Measurements from ENCODE around the gene ACBD7.
A peak's percentile ranks its signal among the peaks of the same experiment; 100 is the strongest.

ACBD7 gene

DNA sequence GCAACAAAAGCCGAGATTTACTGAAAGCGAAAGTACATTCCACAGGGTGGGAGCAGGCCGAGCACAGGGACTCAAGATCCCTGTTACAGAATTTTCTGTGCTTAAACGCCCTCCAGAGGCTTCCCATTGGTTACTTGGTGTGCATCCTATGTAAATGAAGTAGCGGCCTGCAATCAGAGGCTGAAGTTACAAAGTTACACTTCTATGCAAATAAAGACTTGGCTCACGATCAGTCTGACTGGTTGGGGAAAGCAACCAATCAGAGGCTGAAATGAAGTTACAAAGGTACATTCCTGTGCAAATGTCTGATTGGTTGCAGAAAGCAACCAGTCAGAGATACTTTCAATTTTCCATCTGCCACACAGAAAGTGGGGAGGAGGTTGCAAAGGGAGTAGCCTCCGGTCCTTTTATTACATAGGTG is 4.1 kb downstream of the ACBD7 start:
- Histone ChIP-seq H3K9ac (ENCODE audit: low read length) (peak overlapping the region; percentile 30), H3K9me3 (ENCODE audit: low read length) (no peaks in the 10 kb centered on the region), H3K4me1 (ENCODE audit: insufficient read depth, low read length) (peaks cover 5% of the 10 kb centered on the region), H3K27me3 (ENCODE audit: control insufficient read depth in 1 of 2, insufficient read depth in 2 of 2, low read length in 2 of 2) (no peaks in the 10 kb centered on the region), H3K4me3 (ENCODE audit: low read depth in 1 of 2, low read length in 2 of 2) (peak overlapping the region; percentile 42 to 63), H3K27ac (ENCODE audit: low read depth, low read length) (no peak overlapping the region), H3K36me3 (ENCODE audit: insufficient read depth, low read length) (no peaks in the 10 kb centered on the region)

- Histone ChIP-seq H3K9me3 (ENCODE audit: low read length) (no peaks in the 10 kb centered on the region), H3K27ac (ENCODE audit: low read depth, low read length) (no peak overlapping the region), H3K27me3 (ENCODE audit: control insufficient read depth in 1 of 2, insufficient read depth in 2 of 2, low read length in 2 of 2) (no peaks in the 10 kb centered on the region), H3K9ac (ENCODE audit: low read length) (peak overlapping the region; percentile 30), H3K4me1 (ENCODE audit: insufficient read depth, low read length) (peaks cover 5% of the 10 kb centered on the region), H3K4me3 (ENCODE audit: low read depth in 1 of 2, low read length in 2 of 2) (peak overlapping the region; percentile 42 to 63), H3K36me3 (ENCODE audit: insufficient read depth, low read length) (no peaks in the 10 kb centered on the region)
Measured at GRCh38 chr10:15083674-15084501, 4.7 kb downstream of the ACBD7 start.

- Histone ChIP-seq H3K4me1 (ENCODE audit: insufficient read depth, low read length) (no peaks in the 10 kb centered on the region), H3K27me3 (ENCODE audit: control insufficient read depth in 1 of 2, insufficient read depth in 2 of 2, low read length in 2 of 2) (no peaks in the 10 kb centered on the region), H3K9me3 (ENCODE audit: low read length) (no peaks in the 10 kb centered on the region), H3K36me3 (ENCODE audit: insufficient read depth, low read length) (no peaks in the 10 kb centered on the region), H3K9ac (ENCODE audit: low read length) (no peak overlapping the region), H3K4me3 (ENCODE audit: low read depth in 1 of 2, low read length in 2 of 2) (no peak overlapping the region), H3K27ac (ENCODE audit: low read depth, low read length) (no peak overlapping the region)
Measured at GRCh38 chr10:15075421-15075820, 13.2 kb downstream of the ACBD7 start.

DNA sequence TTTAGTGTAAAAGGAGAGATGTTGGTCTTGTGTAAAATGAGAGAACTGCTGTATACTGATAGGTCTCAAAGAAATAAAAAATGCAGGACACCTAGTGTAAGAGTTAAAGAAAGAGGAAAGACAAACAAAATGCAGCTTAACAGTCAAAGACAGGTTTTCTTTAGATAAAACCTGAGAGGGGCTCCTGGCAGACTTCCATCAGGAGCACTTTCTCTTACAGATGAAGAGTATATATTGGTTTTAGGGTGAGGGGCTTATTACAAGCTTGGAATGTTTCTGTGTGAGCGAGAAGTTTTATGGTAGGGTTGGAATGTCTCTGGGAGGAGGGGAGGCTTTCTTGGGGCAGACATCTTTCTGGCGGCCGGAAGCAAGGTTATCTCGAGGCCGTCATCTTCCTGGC is 16.2 kb downstream of the ACBD7 start:
- Histone ChIP-seq H3K27ac (ENCODE audit: low read depth, low read length) (no peak overlapping the region), H3K36me3 (ENCODE audit: insufficient read depth, low read length) (no peaks in the 10 kb centered on the region), H3K9ac (ENCODE audit: low read length) (no peak overlapping the region), H3K9me3 (ENCODE audit: low read length) (no peaks in the 10 kb centered on the region), H3K4me1 (ENCODE audit: insufficient read depth, low read length) (no peaks in the 10 kb centered on the region), H3K4me3 (ENCODE audit: low read depth in 1 of 2, low read length in 2 of 2) (no peak overlapping the region), H3K27me3 (ENCODE audit: control insufficient read depth in 1 of 2, insufficient read depth in 2 of 2, low read length in 2 of 2) (no peaks in the 10 kb centered on the region)

DNA sequence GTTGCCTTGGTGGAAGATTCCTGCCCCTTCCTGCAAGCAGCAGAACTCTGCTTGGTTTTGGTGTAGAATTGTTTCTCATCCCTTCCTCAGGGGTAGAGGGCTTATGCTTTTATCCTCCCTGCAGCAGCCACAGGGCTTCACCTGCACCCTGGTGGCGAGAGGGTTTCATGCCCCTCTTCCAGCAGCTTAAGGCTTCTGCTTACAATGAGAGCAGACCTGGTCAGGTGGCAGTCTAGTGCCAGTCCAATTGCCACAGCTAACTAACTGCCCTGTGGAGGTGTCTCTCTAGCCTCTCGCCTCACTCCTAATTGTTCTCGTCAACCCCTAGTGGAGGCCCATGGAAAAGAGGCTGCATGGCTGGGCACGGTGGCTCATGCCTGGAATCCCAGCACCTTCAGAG is 19.3 kb downstream of the ACBD7 start:
- Histone ChIP-seq H3K4me1 (ENCODE audit: insufficient read depth, low read length) (no peaks in the 10 kb centered on the region), H3K27me3 (ENCODE audit: control insufficient read depth in 1 of 2, insufficient read depth in 2 of 2, low read length in 2 of 2) (no peaks in the 10 kb centered on the region), H3K4me3 (ENCODE audit: low read depth in 1 of 2, low read length in 2 of 2) (no peak overlapping the region), H3K9me3 (ENCODE audit: low read length) (no peaks in the 10 kb centered on the region), H3K36me3 (ENCODE audit: insufficient read depth, low read length) (no peaks in the 10 kb centered on the region), H3K27ac (ENCODE audit: low read depth, low read length) (no peak overlapping the region), H3K9ac (ENCODE audit: low read length) (no peak overlapping the region)

DNA sequence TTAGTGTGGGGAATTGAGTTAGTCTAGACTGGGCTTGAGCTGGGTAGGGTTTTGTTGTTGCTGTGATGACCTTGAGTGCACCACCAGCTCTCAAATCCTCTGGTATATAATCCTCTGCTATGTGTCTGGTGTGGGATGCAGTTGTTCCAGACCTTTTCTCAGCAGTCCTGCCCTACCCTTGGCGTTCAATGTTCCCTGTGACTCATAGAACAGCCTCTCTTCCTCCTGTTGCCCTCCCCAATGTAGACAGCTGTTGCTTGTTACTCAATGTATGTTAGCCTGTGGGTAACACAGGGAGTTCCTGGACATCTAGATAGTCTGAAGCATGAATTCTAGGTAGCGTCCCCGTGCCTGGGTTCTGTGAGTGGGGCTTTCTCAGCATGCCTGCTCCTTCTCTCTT is 19.8 kb downstream of the ACBD7 start:
- no peaks in the 10 kb centered on the region for H3K27me3 ChIP-seq (ENCODE audit: control insufficient read depth in 1 of 2, insufficient read depth in 2 of 2, low read length in 2 of 2)
- no peak overlapping the region for H3K4me3 ChIP-seq (ENCODE audit: low read depth in 1 of 2, low read length in 2 of 2)
- H3K36me3 ChIP-seq (ENCODE audit: insufficient read depth, low read length), result no peaks in the 10 kb centered on the region
- no peak overlapping the region for H3K27ac ChIP-seq (ENCODE audit: low read depth, low read length)
- H3K9ac ChIP-seq (ENCODE audit: low read length), result no peak overlapping the region
- H3K4me1 ChIP-seq (ENCODE audit: insufficient read depth, low read length), result no peaks in the 10 kb centered on the region
- H3K9me3 ChIP-seq (ENCODE audit: low read length), result no peaks in the 10 kb centered on the region

DNA sequence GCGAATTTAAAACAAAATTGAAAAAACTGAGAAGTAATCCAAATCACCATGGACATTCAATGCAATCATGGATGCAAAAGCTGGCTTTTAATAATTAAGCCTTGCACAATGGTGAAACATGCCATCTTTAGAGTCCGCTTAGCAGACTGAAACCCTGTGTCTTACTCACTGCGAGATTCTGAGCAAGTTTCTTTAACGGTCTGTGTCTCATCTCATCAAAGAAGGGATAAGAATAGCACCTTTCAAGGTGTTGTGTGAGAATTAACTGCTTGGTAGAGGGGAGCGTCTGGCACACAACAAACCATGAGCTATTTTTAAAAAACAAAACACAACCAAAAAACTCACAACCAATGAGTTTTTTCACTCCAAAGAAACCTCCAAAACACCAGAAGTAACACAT is 21.4 kb downstream of the ACBD7 start:
- Histone ChIP-seq H3K36me3 (ENCODE audit: insufficient read depth, low read length) (no peaks in the 10 kb centered on the region), H3K9ac (ENCODE audit: low read length) (no peak overlapping the region), H3K27ac (ENCODE audit: low read depth, low read length) (no peak overlapping the region), H3K4me3 (ENCODE audit: low read depth in 1 of 2, low read length in 2 of 2) (no peak overlapping the region), H3K4me1 (ENCODE audit: insufficient read depth, low read length) (no peaks in the 10 kb centered on the region), H3K9me3 (ENCODE audit: low read length) (no peaks in the 10 kb centered on the region), H3K27me3 (ENCODE audit: control insufficient read depth in 1 of 2, insufficient read depth in 2 of 2, low read length in 2 of 2) (no peaks in the 10 kb centered on the region)

DNA sequence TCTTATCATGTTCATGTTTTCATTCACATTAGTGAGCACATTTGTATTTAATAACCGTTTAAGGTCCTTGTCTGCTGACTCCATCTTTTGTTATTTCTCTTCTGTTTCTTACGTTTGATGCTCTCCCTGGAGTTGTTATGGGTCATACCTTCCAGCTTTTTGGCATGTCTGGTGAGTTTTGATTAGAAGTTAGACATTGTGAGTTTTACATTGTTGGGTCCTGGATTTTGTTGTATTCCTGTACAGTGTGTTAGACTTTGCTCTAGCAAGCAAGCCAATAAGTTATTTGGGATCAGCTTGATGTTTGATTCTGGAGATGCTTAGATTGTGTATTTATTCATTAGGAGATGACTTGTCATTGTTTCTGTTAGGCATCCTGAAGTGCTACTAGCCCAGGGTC is 27.9 kb downstream of the ACBD7 start:
- no peaks in the 10 kb centered on the region for H3K27me3 ChIP-seq (ENCODE audit: control insufficient read depth in 1 of 2, insufficient read depth in 2 of 2, low read length in 2 of 2)
- no peaks in the 10 kb centered on the region for H3K36me3 ChIP-seq (ENCODE audit: insufficient read depth, low read length)
- H3K9ac ChIP-seq (ENCODE audit: low read length), result no peak overlapping the region
- H3K9me3 ChIP-seq (ENCODE audit: low read length), result peaks cover 7% of the 10 kb centered on the region
- H3K27ac ChIP-seq (ENCODE audit: low read depth, low read length), result no peak overlapping the region
- H3K4me1 ChIP-seq (ENCODE audit: insufficient read depth, low read length), result no peaks in the 10 kb centered on the region
- H3K4me3 ChIP-seq (ENCODE audit: low read depth in 1 of 2, low read length in 2 of 2), result no peak overlapping the region

DNA sequence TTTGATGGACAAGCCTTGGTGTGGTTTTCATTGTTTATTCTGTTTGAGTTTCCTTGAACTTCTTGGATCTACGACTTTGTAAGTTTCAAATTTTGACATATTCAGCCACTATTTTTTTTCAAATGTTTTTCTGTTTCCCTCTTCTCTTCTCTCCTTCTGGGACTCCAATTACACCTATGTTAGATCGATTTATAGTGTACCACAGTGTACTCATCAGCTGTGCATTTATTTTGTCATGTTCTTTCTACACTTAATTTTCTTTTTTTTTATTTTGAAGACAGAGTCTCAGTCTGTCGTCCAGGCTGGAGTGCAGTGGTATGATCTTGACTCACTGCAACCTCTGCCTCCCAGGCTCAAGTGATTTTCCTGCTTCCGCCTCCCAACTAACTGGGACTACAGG is 28.7 kb downstream of the ACBD7 start:
- Histone ChIP-seq H3K9ac (ENCODE audit: low read length) (no peak overlapping the region), H3K27ac (ENCODE audit: low read depth, low read length) (no peak overlapping the region), H3K27me3 (ENCODE audit: control insufficient read depth in 1 of 2, insufficient read depth in 2 of 2, low read length in 2 of 2) (no peaks in the 10 kb centered on the region), H3K4me3 (ENCODE audit: low read depth in 1 of 2, low read length in 2 of 2) (no peak overlapping the region), H3K4me1 (ENCODE audit: insufficient read depth, low read length) (no peaks in the 10 kb centered on the region), H3K36me3 (ENCODE audit: insufficient read depth, low read length) (no peaks in the 10 kb centered on the region), H3K9me3 (ENCODE audit: low read length) (peaks cover 7% of the 10 kb centered on the region)

DNA sequence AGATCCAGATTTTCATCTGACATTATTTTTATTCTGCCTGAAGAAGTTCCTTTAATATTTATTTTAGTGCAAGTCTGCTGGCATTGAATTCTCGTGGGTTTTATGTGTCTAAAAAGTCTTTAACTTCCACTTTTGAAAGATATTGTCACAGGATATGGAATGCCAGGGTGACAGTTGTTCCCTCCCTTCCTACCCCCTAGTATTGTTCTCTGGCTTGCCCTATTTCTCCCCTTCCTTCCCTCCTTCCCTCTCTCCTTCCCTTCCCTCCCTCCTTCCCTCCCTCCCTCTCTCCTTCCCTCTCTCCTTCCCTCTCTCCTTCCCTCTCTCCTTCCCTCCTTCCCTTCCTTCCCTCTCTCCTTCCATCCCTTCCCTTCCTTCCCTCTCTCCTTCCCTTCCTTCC is 29.9 kb downstream of the ACBD7 start:
- Histone ChIP-seq H3K9ac (ENCODE audit: low read length) (no peak overlapping the region), H3K36me3 (ENCODE audit: insufficient read depth, low read length) (no peaks in the 10 kb centered on the region), H3K4me3 (ENCODE audit: low read depth in 1 of 2, low read length in 2 of 2) (no peak overlapping the region), H3K4me1 (ENCODE audit: insufficient read depth, low read length) (no peaks in the 10 kb centered on the region), H3K27me3 (ENCODE audit: control insufficient read depth in 1 of 2, insufficient read depth in 2 of 2, low read length in 2 of 2) (no peaks in the 10 kb centered on the region), H3K27ac (ENCODE audit: low read depth, low read length) (no peak overlapping the region), H3K9me3 (ENCODE audit: low read length) (peaks cover 7% of the 10 kb centered on the region)

DNA sequence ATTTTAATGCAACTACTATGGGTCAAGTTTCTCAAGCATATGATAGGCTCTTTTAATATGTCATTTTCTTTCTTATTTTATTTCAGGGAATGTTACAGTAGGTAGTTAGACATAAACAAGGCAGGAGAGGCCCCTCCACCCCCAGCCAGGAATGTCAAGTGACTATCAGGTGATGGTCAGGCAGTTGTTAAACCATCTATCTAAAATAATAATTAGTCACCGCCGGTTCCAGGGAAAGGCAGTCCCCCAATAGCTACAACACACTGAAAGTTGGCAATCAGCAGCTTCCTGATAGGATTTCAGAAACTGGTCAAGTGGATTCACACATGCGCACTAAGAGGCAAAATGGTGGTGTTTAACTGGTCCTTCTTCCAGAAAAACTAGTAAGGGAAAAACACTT is 35.5 kb downstream of the ACBD7 start:
- H3K4me3 ChIP-seq (ENCODE audit: low read depth in 1 of 2, low read length in 2 of 2), result no peak overlapping the region
- no peak overlapping the region for H3K9ac ChIP-seq (ENCODE audit: low read length)
- no peaks in the 10 kb centered on the region for H3K9me3 ChIP-seq (ENCODE audit: low read length)
- no peaks in the 10 kb centered on the region for H3K4me1 ChIP-seq (ENCODE audit: insufficient read depth, low read length)
- no peaks in the 10 kb centered on the region for H3K36me3 ChIP-seq (ENCODE audit: insufficient read depth, low read length)
- H3K27ac ChIP-seq (ENCODE audit: low read depth, low read length), result no peak overlapping the region
- H3K27me3 ChIP-seq (ENCODE audit: control insufficient read depth in 1 of 2, insufficient read depth in 2 of 2, low read length in 2 of 2), result no peaks in the 10 kb centered on the region

DNA sequence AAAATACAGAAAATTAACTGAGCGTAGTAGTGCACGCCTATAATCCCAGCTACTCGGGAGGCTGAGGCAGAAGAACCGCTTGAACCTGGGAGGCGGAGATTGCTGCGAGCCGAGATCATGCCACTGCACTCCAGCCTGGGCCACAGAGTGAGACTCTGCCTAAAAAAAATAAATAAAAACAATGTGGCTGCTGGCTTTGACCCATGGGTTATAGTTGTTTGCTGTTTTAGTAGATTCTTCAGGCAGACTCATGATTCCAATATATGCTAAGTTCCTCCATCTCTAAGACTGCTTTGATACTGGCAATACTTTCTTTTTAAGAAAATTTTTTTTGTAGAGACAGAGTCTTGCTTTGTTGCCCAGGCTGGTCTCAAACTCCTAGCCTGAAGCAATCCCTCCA is 36.5 kb downstream of the ACBD7 start:
- Histone ChIP-seq H3K4me3 (ENCODE audit: low read depth in 1 of 2, low read length in 2 of 2) (no peak overlapping the region), H3K9me3 (ENCODE audit: low read length) (no peaks in the 10 kb centered on the region), H3K4me1 (ENCODE audit: insufficient read depth, low read length) (no peaks in the 10 kb centered on the region), H3K27me3 (ENCODE audit: control insufficient read depth in 1 of 2, insufficient read depth in 2 of 2, low read length in 2 of 2) (no peaks in the 10 kb centered on the region), H3K9ac (ENCODE audit: low read length) (no peak overlapping the region), H3K27ac (ENCODE audit: low read depth, low read length) (no peak overlapping the region), H3K36me3 (ENCODE audit: insufficient read depth, low read length) (no peaks in the 10 kb centered on the region)

Measured in muscle layer of colon (tissue), 2 donors.